ENCODE data around the gene COX15. TPM values are rescaled to one million over a fixed set of nuclear protein-coding genes. Genes with fewer than 3 reads are reported as not detected.
"Not testable (repeated sequence)": the region's sequence is repeated elsewhere in the genome, so short reads cannot be mapped to it uniquely, and the experiment has no call there.

The COX15 gene
- total and polyA plus RNA-seq, 2 experiments from 2014 or later: 18.3 to 20.3 TPM

DNA sequence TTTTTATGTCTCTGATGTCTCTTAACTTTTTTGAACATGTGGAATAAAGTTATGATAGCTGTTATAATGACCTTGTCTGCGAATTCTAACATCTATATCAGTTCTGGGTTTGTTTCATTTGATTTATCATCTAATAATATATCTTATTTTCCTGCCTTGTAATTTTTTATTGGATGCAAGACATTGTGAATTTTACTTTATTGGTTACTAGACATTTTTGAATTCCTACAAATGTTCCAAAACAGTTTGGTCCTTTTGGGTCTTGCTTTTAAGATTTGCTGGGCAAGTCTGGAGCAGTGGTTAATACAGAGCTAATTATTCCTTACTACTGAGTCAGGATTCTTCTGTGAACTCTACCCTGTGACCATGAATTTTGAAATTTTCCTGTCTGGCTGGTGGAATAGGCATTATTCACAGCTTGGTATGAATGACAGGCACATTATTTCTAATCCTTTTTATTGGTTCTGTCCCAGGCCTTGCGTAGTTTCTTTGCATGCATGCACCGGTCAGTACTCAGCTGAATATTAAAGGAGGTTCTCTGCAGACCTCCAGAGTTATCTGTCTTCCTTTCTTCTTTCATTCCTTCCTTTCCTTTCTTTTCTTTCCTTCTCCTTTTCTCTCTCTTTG lies 9.1 kb upstream of the COX15 start:
- peaks cover 32% of the 10 kb centered on the region for H3F3A ChIP-seq (ENCODE audit: insufficient read depth)
- TF ChIP-seq EZH2 (IDR thresholded peaks at IDR 0.05; ENCODE audit: insufficient read depth, poor library complexity, severe bottlenecking) (no peak), EZH2phosphoT487 (IDR thresholded peaks at IDR 0.05; ENCODE audit: insufficient read depth, low read depth) (no peak)
- H3K27ac ChIP-seq: peak overlapping the region; percentile 51; the same call in 1 of the 2 replicates
- peaks cover 27% of the 10 kb centered on the region for H3K4me1 ChIP-seq (ENCODE audit: insufficient read depth)
- in situ Hi-C loops (cut with MboI): no loop called here
- H3K79me2 ChIP-seq (ENCODE audit: insufficient read depth): peaks cover 38% of the 10 kb centered on the region
- DNase-seq: no peak
- H3K4me3 ChIP-seq: no peak overlapping the region
- 92 to 95% methylated on average over 3 of the region's 3 CpGs for WGBS, 2 experiments (ENCODE audit: low coverage in 1 of 2, low lambda C conversion rate in 2 of 2, missing lambda C conversion rate in 2 of 2)
- peaks cover 7% of the 10 kb centered on the region for H3K9me3 ChIP-seq (ENCODE audit: low read depth)
- no peaks in the 10 kb centered on the region for H3K27me3 ChIP-seq (replicated peaks; ENCODE audit: insufficient read depth)
- H3K36me3 ChIP-seq (ENCODE audit: low read depth): peaks cover 67% of the 10 kb centered on the region
- no peak overlapping the region for H3K4me2 ChIP-seq (ENCODE audit: unreplicated experiment)
- H3K9me2 ChIP-seq (ENCODE audit: insufficient read depth): no peaks in the 10 kb centered on the region; the same call in 1 of the 2 replicates
- H3K9ac ChIP-seq: no peak overlapping the region
- no peak overlapping the region for H2AFZ ChIP-seq
- no peaks in the 10 kb centered on the region for H4K20me1 ChIP-seq (ENCODE audit: insufficient read depth)

DNA sequence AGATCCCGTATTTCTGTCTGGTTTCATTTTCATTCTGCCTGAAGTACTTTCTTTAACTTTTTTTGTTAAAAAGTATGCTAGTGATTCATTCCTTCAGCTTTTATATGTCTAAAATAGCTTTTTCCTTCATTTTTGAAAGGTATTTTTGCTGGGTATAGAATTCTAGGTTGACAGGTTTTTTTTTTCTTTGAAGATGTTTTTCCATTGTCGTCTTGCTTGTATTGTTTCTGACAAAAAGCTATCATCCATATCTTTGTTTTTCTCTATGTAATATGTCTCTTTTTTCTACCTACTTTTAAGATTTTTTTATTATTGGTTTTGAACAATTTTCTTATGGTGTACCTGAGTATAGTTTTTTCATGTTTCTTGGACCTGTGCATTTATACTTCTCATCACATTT lies 8.3 kb upstream of the COX15 start:
- Histone ChIP-seq H3K4me1 (ENCODE audit: insufficient read depth) (peaks cover 27% of the 10 kb centered on the region), H2AFZ (no peak overlapping the region), H3K9me2 (ENCODE audit: insufficient read depth) (no peaks in the 10 kb centered on the region; the same call in 1 of the 2 replicates), H4K20me1 (ENCODE audit: insufficient read depth) (no peaks in the 10 kb centered on the region), H3K27ac (no peak overlapping the region), H3K9ac (no peak overlapping the region), H3K9me3 (ENCODE audit: low read depth) (peaks cover 7% of the 10 kb centered on the region), H3K27me3 (replicated peaks; ENCODE audit: insufficient read depth) (no peaks in the 10 kb centered on the region), H3F3A (ENCODE audit: insufficient read depth) (peaks cover 32% of the 10 kb centered on the region), H3K4me2 (ENCODE audit: unreplicated experiment) (no peak overlapping the region), H3K79me2 (ENCODE audit: insufficient read depth) (peaks cover 43% of the 10 kb centered on the region), H3K36me3 (ENCODE audit: low read depth) (peaks cover 63% of the 10 kb centered on the region), H3K4me3 (no peak overlapping the region)
- TF ChIP-seq EZH2phosphoT487 (IDR thresholded peaks at IDR 0.05; ENCODE audit: insufficient read depth, low read depth): no peak
- no peak for TF ChIP-seq EZH2 (IDR thresholded peaks at IDR 0.05; ENCODE audit: insufficient read depth, poor library complexity, severe bottlenecking)
- no peak for DNase-seq
- 99% methylated on average over 2 of the region's 2 CpGs for WGBS, 2 experiments (ENCODE audit: low coverage in 1 of 2, low lambda C conversion rate in 2 of 2, missing lambda C conversion rate in 2 of 2)
- in situ Hi-C loops (cut with MboI): no loop called here

DNA sequence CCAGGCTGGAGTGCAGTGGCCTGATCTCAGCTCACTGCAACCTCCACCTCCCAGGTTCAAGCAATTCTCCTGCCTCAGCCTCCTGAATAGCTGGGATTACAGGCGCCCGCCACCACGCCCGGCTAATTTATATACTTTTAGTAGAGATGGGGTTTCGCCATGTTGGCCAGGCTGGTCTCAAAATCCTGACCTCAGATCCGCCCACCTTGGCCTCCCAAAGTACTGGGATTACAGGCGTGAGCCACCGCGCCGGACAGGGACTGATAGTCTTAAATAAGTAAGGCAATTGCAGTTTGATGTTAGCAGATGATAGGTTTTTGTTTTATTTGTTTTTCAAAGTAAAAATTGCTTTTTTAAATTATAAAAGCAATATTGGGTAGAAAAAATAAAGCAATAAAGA lies 2.2 kb upstream of the COX15 start:
- H3K27me3 ChIP-seq (replicated peaks; ENCODE audit: insufficient read depth); H3K9me2 ChIP-seq (ENCODE audit: insufficient read depth); H3K9me3 ChIP-seq (ENCODE audit: low read depth); DNase-seq; H4K20me1 ChIP-seq (ENCODE audit: insufficient read depth); in situ Hi-C loops (cut with MboI); H3K4me2 ChIP-seq (ENCODE audit: unreplicated experiment); H3K27ac ChIP-seq; H3K4me3 ChIP-seq; H2AFZ ChIP-seq; H3K9ac ChIP-seq: not testable (repeated sequence)
- 92 to 93% methylated on average over 10 of the region's 10 CpGs for WGBS, 2 experiments (ENCODE audit: low coverage in 1 of 2, low lambda C conversion rate in 2 of 2, missing lambda C conversion rate in 2 of 2)
- H3K36me3 ChIP-seq (ENCODE audit: low read depth): peaks cover 18% of the 10 kb centered on the region
- H3K79me2 ChIP-seq (ENCODE audit: insufficient read depth): peaks cover 56% of the 10 kb centered on the region
- H3F3A ChIP-seq (ENCODE audit: insufficient read depth): peaks cover 12% of the 10 kb centered on the region
- H3K4me1 ChIP-seq (ENCODE audit: insufficient read depth): peaks cover 20% of the 10 kb centered on the region; the same call in 1 of the 2 replicates

DNA sequence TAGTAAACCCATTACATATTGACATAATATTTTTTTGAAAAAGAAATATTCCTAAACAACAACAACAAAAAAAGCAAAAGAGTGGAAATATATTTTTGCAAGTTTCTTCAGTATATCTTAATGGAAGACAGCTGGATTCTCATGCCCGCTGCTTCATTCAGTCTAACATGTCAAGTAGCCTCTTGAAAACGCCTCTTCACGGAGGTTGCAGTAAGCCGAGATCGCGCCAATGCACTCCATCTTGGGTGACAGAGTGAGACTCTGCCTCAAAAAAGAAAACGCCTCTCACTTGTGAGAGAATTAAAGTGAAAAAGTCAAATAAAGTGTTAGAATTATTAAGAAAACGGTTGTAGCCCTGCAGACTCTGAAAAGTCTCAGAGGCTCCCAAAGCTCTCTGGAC lies 1.4 kb upstream of the COX15 start:
- H3K27ac ChIP-seq: peak overlapping the region; percentile 33
- WGBS, 2 experiments (ENCODE audit: low coverage in 1 of 2, low lambda C conversion rate in 2 of 2, missing lambda C conversion rate in 2 of 2): 3 to 4% methylated on average over 8 of the region's 8 CpGs

More for the DNA sequence above, 1.4 kb upstream of the COX15 start:
- Histone ChIP-seq H3K9ac (peak overlapping the region; percentile 86), H3K4me2 (ENCODE audit: unreplicated experiment) (peak overlapping the region; percentile 96), H3K9me3 (ENCODE audit: low read depth) (no peaks in the 10 kb centered on the region), H3K27me3 (replicated peaks; ENCODE audit: insufficient read depth) (no peaks in the 10 kb centered on the region), H2AFZ (peak overlapping the region; percentile 64), H3K4me1 (ENCODE audit: insufficient read depth) (peaks cover 20% of the 10 kb centered on the region; the same call in 1 of the 2 replicates), H3F3A (ENCODE audit: insufficient read depth) (peaks cover 15% of the 10 kb centered on the region), H3K4me3 (peak overlapping the region; percentile 96), H4K20me1 (ENCODE audit: insufficient read depth) (no peaks in the 10 kb centered on the region), H3K36me3 (ENCODE audit: low read depth) (peaks cover 14% of the 10 kb centered on the region), H3K9me2 (ENCODE audit: insufficient read depth) (no peaks in the 10 kb centered on the region), H3K79me2 (ENCODE audit: insufficient read depth) (peaks cover 49% of the 10 kb centered on the region)
- TF ChIP-seq EZH2phosphoT487 (IDR thresholded peaks at IDR 0.05; ENCODE audit: insufficient read depth, low read depth) (no peak), EZH2 (IDR thresholded peaks at IDR 0.05; ENCODE audit: insufficient read depth, poor library complexity, severe bottlenecking) (no peak)
- in situ Hi-C loops (cut with MboI): no loop called here
- DNase-seq: peak; percentile 75
